Mucosa of gallbladder (tissue), 1 donor: ENCODE results near the gene TBL1XR1. TPM values are rescaled to one million over a fixed set of nuclear protein-coding genes. Genes with fewer than 3 reads are reported as not detected.

Experiments
- DNase-seq: peaks from one replicate; pipeline ENCODE4 v3.0.0-alpha.2; 2020; ENCODE audit warnings: low spot score
- total RNA-seq: library from RNA; stranded (reverse); gene quantifications from one replicate; pipeline ENCODE4 v1.2.1, GENCODE V29; 2021
- donor health status: DM: no; HTN: no; CAD: no.

The TBL1XR1 gene
- total RNA-seq, 1 donor from 2014 or later: 137 TPM

DNA sequence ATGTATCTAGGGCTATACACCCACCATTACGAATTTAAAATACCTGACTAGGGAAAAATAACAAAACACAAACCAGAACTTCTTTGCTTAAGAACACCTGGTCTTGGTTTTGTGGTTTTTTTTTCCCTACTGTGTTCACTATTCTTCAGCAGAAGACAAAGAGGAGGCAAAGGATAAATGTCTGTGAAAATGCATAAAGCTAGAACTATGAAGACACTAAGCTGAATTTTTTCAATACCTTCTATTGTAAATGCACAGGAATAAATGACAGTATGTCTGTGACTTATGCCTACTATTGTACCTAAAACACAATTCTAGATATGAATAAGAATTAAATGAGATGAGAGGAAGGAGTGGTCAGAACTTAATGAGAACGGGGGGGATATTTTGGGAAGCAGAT is 86.9 kb downstream of the TBL1XR1 start:
- DNase-seq: no peak

DNA sequence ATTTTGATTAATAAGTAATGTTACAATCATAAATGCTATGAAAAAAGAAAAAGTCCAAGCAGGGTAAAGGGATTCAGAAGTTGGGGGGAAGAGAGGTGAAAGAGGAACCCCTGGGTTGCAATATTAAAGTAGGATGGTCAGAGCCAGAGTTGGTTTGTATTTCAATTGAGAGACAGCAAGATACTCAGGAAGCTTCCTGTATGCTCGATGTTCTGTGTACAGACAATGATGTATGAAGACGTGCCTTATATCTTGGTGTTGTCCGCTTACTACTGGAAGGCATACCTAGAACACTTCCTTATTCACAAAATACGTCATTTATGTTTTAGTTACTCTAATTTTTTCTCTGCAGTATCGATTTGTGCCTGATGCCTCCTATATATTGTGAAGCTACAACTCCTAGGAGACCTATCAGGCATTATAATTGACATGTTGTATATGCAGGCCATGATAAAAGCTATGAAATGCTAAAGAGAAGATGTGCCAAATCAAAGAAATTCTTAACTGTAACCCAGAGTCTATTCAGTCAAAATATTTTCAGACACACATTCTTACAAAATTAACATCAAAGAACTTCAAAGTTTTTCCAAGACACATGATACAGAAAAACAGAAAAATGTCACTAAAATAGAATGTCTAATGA is 87.5 kb downstream of the TBL1XR1 start:
- no peak for DNase-seq

GRCh38 chr3:177108648-177109047 is 88.6 kb downstream of the TBL1XR1 start:
- no peak for DNase-seq

- no peak for DNase-seq
Measured at GRCh38 chr3:177107461-177108239, 89.6 kb downstream of the TBL1XR1 start.

- no peak for DNase-seq
Measured at GRCh38 chr3:177106594-177106993, 90.7 kb downstream of the TBL1XR1 start.

- DNase-seq: no peak
Measured at GRCh38 chr3:177106184-177106583, 91.1 kb downstream of the TBL1XR1 start.

DNA sequence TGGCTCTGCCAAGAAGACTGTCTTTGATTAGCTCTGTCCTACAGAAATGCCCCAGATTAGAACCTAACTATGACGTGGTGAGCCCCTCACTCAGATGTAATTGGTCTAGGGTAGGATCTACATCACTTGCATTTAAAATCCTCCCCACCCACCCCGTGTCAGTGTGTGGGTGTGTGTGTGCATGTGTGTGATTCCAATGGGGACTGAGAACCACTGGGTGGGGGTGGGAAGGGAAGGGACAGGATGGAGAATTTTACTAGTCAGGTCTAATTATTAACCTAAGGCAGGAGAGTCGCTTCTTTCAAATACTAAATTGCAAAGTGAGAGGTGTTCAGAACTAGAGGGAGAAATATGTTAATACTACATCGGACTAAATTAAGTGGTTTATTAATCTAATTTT is 91.7 kb downstream of the TBL1XR1 start:
- DNase-seq: no peak

DNA sequence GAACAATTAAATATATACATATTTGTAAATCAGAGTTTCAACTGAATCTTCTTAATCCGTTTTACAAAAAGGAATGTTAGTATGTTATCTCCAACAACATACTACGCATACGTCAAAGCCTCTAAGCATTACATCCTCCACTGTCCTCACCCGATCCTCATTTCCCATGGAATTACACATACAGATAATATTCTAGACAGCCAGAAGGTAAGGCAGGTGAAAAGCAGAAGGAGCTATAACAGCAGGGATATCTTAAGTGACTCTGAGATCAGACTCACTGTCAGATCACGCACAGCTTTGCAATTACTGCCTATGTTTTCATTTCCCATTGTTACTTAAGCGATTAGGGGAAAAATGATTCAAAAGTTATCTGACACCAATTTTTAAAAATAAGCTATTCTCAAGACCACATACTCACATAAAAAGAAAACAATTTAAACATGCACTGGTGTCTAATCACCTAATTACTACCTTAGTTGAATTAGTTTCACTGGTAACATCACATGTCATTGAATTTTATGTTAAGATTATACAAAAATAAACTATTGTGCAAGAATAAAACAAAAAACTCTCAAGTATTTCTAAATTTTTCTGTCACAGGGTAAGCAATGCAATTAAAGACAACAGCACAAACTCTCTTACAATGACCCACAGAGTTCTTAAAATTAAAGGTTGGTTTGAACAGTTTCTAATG is 92.8 kb downstream of the TBL1XR1 start:
- no peak for DNase-seq

DNA sequence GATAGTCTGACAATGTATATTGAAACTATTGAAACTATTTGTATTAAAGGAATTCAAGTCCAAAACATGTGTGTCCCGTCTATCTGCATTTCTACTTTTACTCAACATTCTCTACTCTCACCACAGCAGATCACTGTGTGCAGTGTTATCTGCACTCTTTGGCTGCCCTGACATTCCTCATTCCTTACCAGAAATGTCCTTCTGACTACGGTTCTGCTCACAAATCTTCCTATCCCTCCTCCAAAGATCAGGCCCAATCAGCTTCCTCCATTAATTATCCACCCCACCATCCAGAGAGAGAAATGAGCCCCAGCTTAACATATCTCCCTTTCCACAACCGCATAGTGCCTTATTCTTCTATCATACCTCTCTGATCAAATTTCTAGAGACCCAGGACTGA is 94.7 kb downstream of the TBL1XR1 start:
- no peak for DNase-seq

DNA sequence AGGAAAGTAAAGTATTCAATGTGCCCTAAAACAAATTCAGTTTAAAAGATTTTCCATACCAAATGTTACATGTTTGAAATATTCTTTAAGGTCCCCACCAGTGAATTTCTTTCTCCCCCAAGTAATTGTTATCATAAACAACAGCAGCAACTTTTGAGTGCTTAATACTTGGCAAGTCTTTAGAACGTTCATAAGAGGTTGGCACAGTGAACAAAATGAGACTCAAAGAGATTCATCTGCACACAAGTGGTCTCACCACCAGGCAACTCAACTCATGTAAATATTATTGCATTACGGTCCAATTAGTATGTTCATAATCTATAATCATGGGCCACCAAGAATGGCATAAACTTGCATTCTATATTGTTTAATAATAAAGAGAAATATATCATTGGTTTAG is 98.7 kb downstream of the TBL1XR1 start:
- no peak for DNase-seq

DNA sequence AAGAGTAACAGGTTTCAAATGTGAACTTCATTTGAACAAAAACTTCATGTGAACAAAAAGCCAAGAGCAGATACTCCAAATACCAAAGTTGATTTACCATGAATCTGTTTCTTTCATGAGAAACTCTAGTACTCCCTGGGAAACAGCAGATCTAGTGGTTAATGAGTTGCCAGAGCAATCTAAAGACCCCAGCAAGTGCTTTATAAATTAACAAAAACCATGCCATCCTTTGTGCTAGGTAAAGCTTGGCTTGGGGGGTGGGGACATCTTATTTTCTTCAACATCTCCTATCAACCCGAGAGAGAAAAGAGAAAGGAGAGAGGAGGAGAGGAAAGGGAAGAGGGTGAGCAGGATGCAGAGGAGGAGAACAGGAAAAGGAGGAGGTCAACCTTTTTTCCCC is 100.7 kb downstream of the TBL1XR1 start:
- no peak for DNase-seq

GRCh38 chr3:177093966-177094365 is 103.3 kb downstream of the TBL1XR1 start:
- no peak for DNase-seq

- DNase-seq: no peak
Measured at GRCh38 chr3:177089901-177090300, 107.4 kb downstream of the TBL1XR1 start.

- DNase-seq: no peak
Measured at GRCh38 chr3:177089110-177089509, 108.2 kb downstream of the TBL1XR1 start.

DNA sequence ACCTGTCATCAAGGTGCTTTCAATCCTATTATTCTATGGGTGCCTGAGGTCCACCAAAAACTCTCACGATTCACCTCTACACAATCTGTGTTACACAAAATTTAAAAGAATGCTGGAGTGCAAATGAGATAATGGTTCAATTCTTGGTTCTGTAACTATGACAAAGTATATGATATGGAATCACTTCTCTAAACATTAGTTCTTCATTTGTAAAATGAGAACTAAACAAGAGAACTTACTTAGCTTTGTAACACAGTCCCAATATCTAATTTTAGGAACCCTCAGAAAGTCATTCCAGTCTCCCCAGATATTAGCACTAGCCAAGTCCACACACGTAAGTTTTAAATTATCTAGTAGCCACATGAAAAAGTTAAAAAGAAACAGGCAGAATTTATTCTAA is 111.5 kb downstream of the TBL1XR1 start:
- no peak for DNase-seq

DNA sequence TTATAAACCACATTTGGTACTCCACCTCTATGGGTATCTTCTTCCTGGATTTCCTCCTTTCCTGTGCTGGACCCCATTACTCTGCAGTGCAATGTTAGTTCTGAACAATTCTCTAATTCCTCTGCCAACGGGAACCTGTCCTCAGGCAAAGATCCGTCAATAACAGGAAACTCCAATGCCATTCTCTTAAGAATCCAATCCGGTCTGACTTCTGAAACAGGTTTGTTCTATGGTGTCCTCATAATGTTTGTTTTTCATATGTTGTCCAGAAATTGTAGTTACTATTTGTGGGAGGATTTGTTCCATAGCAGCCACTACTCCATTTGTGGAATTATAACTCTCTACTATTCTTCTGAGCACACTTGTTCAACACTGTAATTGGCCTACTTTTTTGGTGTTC is 112.7 kb downstream of the TBL1XR1 start:
- DNase-seq: no peak

- DNase-seq: no peak
Measured at GRCh38 chr3:177080122-177080521, 117.2 kb downstream of the TBL1XR1 start.

DNA sequence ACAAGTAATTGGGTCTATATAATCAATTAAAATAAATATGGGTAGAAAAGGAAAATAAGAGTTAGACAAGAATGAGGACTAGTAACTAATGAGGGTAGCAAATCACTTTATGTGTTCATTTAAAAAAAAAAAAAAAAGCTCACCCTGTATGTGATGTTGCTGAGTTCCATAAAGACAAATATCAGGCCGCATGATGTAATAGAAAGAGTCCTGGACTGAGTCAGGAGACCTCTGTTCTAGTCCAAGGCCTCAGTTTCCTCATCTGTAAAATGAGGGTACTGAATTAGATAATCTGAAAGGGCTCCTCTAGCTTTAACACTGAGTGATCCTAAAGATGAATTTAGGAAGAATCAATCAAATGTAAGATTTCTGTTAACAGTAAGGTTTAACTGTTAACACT is 117.6 kb downstream of the TBL1XR1 start:
- no peak for DNase-seq

GRCh38 chr3:177071496-177072156 is 125.7 kb downstream of the TBL1XR1 start:
- no peak for DNase-seq

GRCh38 chr3:177069514-177070329 is 127.6 kb downstream of the TBL1XR1 start:
- no peak for DNase-seq

DNA sequence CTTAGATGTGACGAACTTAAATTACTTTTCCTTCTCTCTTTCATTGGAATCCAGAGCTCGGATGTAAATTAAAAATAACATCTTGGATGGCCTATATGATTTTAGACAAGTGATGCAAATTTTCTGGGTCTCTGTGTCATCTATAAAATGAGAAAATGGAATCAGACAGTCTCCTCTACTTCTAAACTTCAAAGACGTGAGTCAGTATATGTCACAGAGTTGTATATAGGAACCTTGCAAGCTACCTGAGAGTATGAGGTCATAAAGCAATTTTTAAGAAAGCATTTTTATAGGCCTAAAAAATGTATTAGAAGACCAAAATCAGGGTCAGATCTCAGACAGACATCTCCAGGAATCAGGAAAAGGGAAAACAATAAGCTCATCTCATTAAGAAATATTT is 128.3 kb downstream of the TBL1XR1 start:
- no peak for DNase-seq

- no peak for DNase-seq
Measured at GRCh38 chr3:177066068-177066467, 131.2 kb downstream of the TBL1XR1 start.
